ENCODE measurements around the gene PMM2.
"Not testable (repeated sequence)": the region's sequence is repeated elsewhere in the genome, so short reads cannot be mapped to it uniquely, and the experiment has no call there.

The PMM2 gene

DNA sequence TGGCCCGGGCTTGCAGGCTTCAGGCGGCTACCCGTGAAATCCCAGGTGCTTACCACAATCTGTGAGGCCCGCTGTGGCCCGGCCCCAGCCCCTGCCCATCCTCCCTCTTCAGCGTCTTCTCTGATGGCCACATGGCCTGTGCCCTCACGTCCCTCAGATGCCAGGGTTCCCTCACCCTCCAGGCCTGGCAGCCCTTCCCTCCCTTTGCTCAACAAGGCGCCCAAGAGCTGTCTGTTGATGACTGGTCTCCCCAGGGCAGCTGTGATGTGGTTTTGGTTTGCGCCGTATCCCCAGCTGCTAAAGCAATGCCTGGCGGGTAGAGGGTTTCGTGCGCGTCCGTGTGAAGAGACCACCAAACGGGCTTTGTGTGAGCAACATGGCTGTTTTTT lies 35.1 kb downstream of the PMM2 start:
- Histone ChIP-seq H3K4me3 (ENCODE audit: low read length) (no peak overlapping the region), H3K36me3 (ENCODE audit: insufficient read depth, low read length) (peaks cover 13% of the 10 kb centered on the region), H3K27me3 (ENCODE audit: insufficient read depth, low read length) (no peaks in the 10 kb centered on the region), H3K9me3 (ENCODE audit: low read length) (no peaks in the 10 kb centered on the region), H3K4me1 (ENCODE audit: insufficient read depth, low read length) (peaks cover 15% of the 10 kb centered on the region), H2AFZ (ENCODE audit: low read depth, low read length) (no peak overlapping the region)

GRCh38 chr16:8836797-8837196 lies 39.2 kb downstream of the PMM2 start:
- H3K4me1 ChIP-seq (ENCODE audit: insufficient read depth, low read length); H3K4me3 ChIP-seq (ENCODE audit: low read length); H2AFZ ChIP-seq (ENCODE audit: low read depth, low read length); H3K36me3 ChIP-seq (ENCODE audit: insufficient read depth, low read length); H3K27me3 ChIP-seq (ENCODE audit: insufficient read depth, low read length); H3K9me3 ChIP-seq (ENCODE audit: low read length): not testable (repeated sequence)

- not testable (repeated sequence) for H3K36me3 ChIP-seq (ENCODE audit: insufficient read depth, low read length); H3K4me3 ChIP-seq (ENCODE audit: low read length); H2AFZ ChIP-seq (ENCODE audit: low read depth, low read length); H3K9me3 ChIP-seq (ENCODE audit: low read length); H3K4me1 ChIP-seq (ENCODE audit: insufficient read depth, low read length); H3K27me3 ChIP-seq (ENCODE audit: insufficient read depth, low read length)
Measured at GRCh38 chr16:8837594-8837993, 40.0 kb downstream of the PMM2 start.

GRCh38 chr16:8842016-8842415 lies 44.4 kb downstream of the PMM2 start:
- not testable (repeated sequence) for H3K27me3 ChIP-seq (ENCODE audit: insufficient read depth, low read length); H3K9me3 ChIP-seq (ENCODE audit: low read length); H3K4me1 ChIP-seq (ENCODE audit: insufficient read depth, low read length); H3K36me3 ChIP-seq (ENCODE audit: insufficient read depth, low read length); H3K4me3 ChIP-seq (ENCODE audit: low read length); H2AFZ ChIP-seq (ENCODE audit: low read depth, low read length)

GRCh38 chr16:8843296-8843695 lies 45.7 kb downstream of the PMM2 start:
- not testable (repeated sequence) for H3K4me3 ChIP-seq (ENCODE audit: low read length); H3K9me3 ChIP-seq (ENCODE audit: low read length); H2AFZ ChIP-seq (ENCODE audit: low read depth, low read length); H3K27me3 ChIP-seq (ENCODE audit: insufficient read depth, low read length); H3K4me1 ChIP-seq (ENCODE audit: insufficient read depth, low read length)
- peaks cover 12% of the 10 kb centered on the region for H3K36me3 ChIP-seq (ENCODE audit: insufficient read depth, low read length)

DNA sequence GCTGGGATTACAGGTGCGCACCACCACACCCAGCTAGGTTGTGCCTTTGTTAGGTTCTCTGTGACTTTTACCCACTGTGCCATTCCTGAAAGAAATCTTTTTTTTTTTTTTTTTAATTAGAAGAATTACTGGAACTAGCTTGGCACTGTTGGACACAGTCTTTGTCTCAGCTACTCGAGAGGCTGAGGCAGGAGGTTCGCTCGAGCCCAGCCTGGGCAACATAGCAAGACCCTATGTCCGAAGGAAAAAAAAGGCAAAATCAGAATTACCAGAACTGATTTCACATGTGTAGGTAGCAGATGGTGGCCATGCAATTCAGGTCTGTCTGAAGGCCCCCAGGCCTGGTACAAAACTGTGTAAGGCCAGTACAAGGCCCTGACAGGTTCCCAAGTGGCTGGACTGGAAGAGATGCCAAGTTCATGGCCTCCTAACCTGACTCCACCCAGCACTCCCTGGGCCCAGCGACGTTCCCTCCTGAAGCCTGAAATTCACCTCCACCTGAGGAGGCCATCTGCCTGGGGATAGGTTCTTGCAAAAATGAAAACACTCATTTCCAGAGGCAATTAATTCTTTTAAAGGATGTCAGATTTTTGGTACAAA lies 48.2 kb downstream of the PMM2 start:
- no peak overlapping the region for H2AFZ ChIP-seq (ENCODE audit: low read depth, low read length)
- H3K4me1 ChIP-seq (ENCODE audit: insufficient read depth, low read length): no peaks in the 10 kb centered on the region
- no peaks in the 10 kb centered on the region for H3K27me3 ChIP-seq (ENCODE audit: insufficient read depth, low read length)
- H3K9me3 ChIP-seq (ENCODE audit: low read length): no peaks in the 10 kb centered on the region
- peaks cover 37% of the 10 kb centered on the region for H3K36me3 ChIP-seq (ENCODE audit: insufficient read depth, low read length)
- H3K4me3 ChIP-seq (ENCODE audit: low read length): no peak overlapping the region

- H3K9me3 ChIP-seq (ENCODE audit: low read length): no peaks in the 10 kb centered on the region
- H2AFZ ChIP-seq (ENCODE audit: low read depth, low read length): no peak overlapping the region
- no peak overlapping the region for H3K4me3 ChIP-seq (ENCODE audit: low read length)
- H3K36me3 ChIP-seq (ENCODE audit: insufficient read depth, low read length): peaks cover 40% of the 10 kb centered on the region
- H3K27me3 ChIP-seq (ENCODE audit: insufficient read depth, low read length): no peaks in the 10 kb centered on the region
- H3K4me1 ChIP-seq (ENCODE audit: insufficient read depth, low read length): no peaks in the 10 kb centered on the region
Measured at GRCh38 chr16:8846401-8846932, 48.8 kb downstream of the PMM2 start.

DNA sequence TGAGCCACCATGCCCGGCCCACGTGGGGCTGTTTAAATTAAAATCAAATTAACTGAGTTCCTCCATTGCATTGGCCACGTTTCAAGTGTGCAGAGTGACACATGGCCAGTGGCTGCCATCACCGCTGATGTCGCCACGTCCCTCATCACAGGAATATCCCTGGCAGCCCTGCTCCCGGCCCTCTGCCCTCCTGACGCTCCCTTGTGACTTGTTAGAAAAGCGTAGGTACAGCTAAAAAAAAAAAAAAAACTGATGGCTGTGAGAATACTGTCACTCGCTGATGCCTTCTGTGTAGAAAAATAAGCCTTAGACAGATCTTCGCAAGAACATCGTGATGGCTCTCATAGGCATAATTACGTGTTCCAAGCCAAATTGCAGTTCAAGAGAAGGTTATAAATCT lies 49.5 kb downstream of the PMM2 start:
- Histone ChIP-seq H2AFZ (ENCODE audit: low read depth, low read length) (no peak overlapping the region), H3K27me3 (ENCODE audit: insufficient read depth, low read length) (no peaks in the 10 kb centered on the region), H3K4me1 (ENCODE audit: insufficient read depth, low read length) (peaks cover 2% of the 10 kb centered on the region), H3K4me3 (ENCODE audit: low read length) (no peak overlapping the region), H3K36me3 (ENCODE audit: insufficient read depth, low read length) (peaks cover 45% of the 10 kb centered on the region), H3K9me3 (ENCODE audit: low read length) (no peaks in the 10 kb centered on the region)

GRCh38 chr16:8847623-8848022 lies 50.0 kb downstream of the PMM2 start:
- Histone ChIP-seq H3K4me1 (ENCODE audit: insufficient read depth, low read length) (peaks cover 6% of the 10 kb centered on the region), H3K27me3 (ENCODE audit: insufficient read depth, low read length) (no peaks in the 10 kb centered on the region), H3K4me3 (ENCODE audit: low read length) (no peak overlapping the region), H2AFZ (ENCODE audit: low read depth, low read length) (no peak overlapping the region), H3K9me3 (ENCODE audit: low read length) (no peaks in the 10 kb centered on the region), H3K36me3 (ENCODE audit: insufficient read depth, low read length) (peaks cover 49% of the 10 kb centered on the region)

- Histone ChIP-seq H3K36me3 (ENCODE audit: insufficient read depth, low read length) (peaks cover 49% of the 10 kb centered on the region), H3K27me3 (ENCODE audit: insufficient read depth, low read length) (no peaks in the 10 kb centered on the region), H2AFZ (ENCODE audit: low read depth, low read length) (no peak overlapping the region), H3K9me3 (ENCODE audit: low read length) (no peaks in the 10 kb centered on the region), H3K4me3 (ENCODE audit: low read length) (no peak overlapping the region), H3K4me1 (ENCODE audit: insufficient read depth, low read length) (peaks cover 14% of the 10 kb centered on the region)
Measured at GRCh38 chr16:8848231-8848938, 50.7 kb downstream of the PMM2 start.

- no peak overlapping the region for H3K4me3 ChIP-seq (ENCODE audit: low read length)
- no peaks in the 10 kb centered on the region for H3K27me3 ChIP-seq (ENCODE audit: insufficient read depth, low read length)
- H3K9me3 ChIP-seq (ENCODE audit: low read length): no peaks in the 10 kb centered on the region
- H2AFZ ChIP-seq (ENCODE audit: low read depth, low read length): no peak overlapping the region
- peaks cover 49% of the 10 kb centered on the region for H3K36me3 ChIP-seq (ENCODE audit: insufficient read depth, low read length)
- peaks cover 19% of the 10 kb centered on the region for H3K4me1 ChIP-seq (ENCODE audit: insufficient read depth, low read length)
Measured at GRCh38 chr16:8848939-8849391, 51.3 kb downstream of the PMM2 start.

DNA sequence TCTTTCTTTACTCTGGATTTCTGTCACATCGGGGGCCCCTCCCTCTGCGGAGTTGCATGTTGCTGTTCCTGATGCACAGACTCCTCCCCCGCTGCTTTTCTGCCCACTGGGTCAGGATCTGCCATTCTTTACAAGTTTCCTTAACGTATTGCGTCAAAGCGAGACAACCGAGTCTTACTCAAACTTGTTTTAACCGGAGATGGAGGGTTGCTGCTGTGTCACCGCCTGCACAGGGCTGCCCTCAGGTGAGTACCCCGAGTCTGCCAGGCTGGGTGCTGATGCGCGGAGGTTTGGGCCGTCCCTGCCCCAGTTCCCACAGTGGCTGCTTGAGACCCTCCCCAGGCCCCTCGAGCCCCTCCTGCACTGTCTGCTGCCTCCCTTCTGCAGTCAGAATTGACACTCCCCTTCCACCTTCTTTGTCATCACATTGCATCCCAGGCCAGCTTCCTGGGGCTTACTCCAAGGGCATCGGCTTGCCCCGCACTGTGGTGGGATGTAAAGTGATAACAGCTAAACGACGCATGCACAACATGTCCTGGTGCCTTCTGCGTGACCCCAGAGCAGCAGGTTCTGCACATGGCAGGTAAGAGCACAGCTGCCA lies 51.9 kb downstream of the PMM2 start:
- Histone ChIP-seq H3K4me3 (ENCODE audit: low read length) (no peak overlapping the region), H3K36me3 (ENCODE audit: insufficient read depth, low read length) (peaks cover 54% of the 10 kb centered on the region), H3K4me1 (ENCODE audit: insufficient read depth, low read length) (peaks cover 19% of the 10 kb centered on the region), H3K27me3 (ENCODE audit: insufficient read depth, low read length) (no peaks in the 10 kb centered on the region), H2AFZ (ENCODE audit: low read depth, low read length) (no peak overlapping the region), H3K9me3 (ENCODE audit: low read length) (no peaks in the 10 kb centered on the region)

- no peaks in the 10 kb centered on the region for H3K9me3 ChIP-seq (ENCODE audit: low read length)
- H3K27me3 ChIP-seq (ENCODE audit: insufficient read depth, low read length): no peaks in the 10 kb centered on the region
- H3K36me3 ChIP-seq (ENCODE audit: insufficient read depth, low read length): peaks cover 61% of the 10 kb centered on the region
- no peak overlapping the region for H3K4me3 ChIP-seq (ENCODE audit: low read length)
- H2AFZ ChIP-seq (ENCODE audit: low read depth, low read length): no peak overlapping the region
- H3K4me1 ChIP-seq (ENCODE audit: insufficient read depth, low read length): peaks cover 19% of the 10 kb centered on the region
Measured at GRCh38 chr16:8850279-8850885, 52.7 kb downstream of the PMM2 start.

Measured in neuron (in vitro differentiated cells).